22Rv1 (cell line): ENCODE data around the gene ATG13.

ENCODE experiments used
- CTCF ChIP-seq: fragments of 450-650 bp; IDR thresholded peaks from 2 replicates; pipeline ENCODE4 v1.5.1; 2017; ENCODE audit warnings: mild to moderate bottlenecking
- ZFX ChIP-seq: fragments of 450-650 bp; IDR thresholded peaks from 2 replicates; pipeline ENCODE4 v1.6.1; 2017; ENCODE audit warnings: antibody characterized with exemption, borderline replicate concordance

GRCh38 chr11:46695345-46696211 lies 78.2 kb downstream of the ATG13 start:
- TF ChIP-seq CTCF (no peak), ZFX (no peak)
